Measurements from ENCODE around the gene APEH. TPM values are rescaled to one million over a fixed set of nuclear protein-coding genes. Genes with fewer than 3 reads are reported as not detected.

Gene APEH
- total RNA-seq, 1 donor from 2014 or later, result 150 TPM

DNA sequence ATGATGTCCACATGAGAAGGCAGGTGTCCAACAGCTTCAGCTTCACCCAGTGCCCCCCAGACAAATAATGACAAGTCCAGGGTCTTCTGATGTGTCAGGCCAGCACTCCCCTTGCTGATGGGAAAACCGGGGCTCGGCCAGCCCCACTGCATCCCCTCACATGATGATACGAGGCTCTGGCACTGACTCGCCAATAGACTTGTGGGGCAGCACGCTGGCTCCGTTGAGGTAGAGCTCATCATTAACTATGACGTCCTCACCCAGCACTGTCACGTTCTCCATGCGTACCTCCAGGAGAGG is 47.4 kb downstream of the APEH start:
- Mint-ChIP-seq H3K4me3 (peak overlapping the region; percentile 98), H3K36me3 (ENCODE audit: low read depth) (peaks cover 8% of the 10 kb centered on the region), H3K9me3 (no peaks in the 10 kb centered on the region), H3K4me1 (peaks cover 36% of the 10 kb centered on the region), H3K27ac (ENCODE audit: unreplicated experiment) (no peak overlapping the region), H3K27me3 (ENCODE audit: low read depth) (peaks cover 19% of the 10 kb centered on the region)
- DNase-seq (ENCODE audit: low read depth, low spot score), result no peak
- TF ChIP-seq, protein P1, sequence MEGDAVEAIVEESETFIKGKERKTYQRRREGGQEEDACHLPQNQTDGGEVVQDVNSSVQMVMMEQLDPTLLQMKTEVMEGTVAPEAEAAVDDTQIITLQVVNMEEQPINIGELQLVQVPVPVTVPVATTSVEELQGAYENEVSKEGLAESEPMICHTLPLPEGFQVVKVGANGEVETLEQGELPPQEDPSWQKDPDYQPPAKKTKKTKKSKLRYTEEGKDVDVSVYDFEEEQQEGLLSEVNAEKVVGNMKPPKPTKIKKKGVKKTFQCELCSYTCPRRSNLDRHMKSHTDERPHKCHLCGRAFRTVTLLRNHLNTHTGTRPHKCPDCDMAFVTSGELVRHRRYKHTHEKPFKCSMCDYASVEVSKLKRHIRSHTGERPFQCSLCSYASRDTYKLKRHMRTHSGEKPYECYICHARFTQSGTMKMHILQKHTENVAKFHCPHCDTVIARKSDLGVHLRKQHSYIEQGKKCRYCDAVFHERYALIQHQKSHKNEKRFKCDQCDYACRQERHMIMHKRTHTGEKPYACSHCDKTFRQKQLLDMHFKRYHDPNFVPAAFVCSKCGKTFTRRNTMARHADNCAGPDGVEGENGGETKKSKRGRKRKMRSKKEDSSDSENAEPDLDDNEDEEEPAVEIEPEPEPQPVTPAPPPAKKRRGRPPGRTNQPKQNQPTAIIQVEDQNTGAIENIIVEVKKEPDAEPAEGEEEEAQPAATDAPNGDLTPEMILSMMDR (conservative IDR thresholded peaks at IDR 0.05), result no peak

DNA sequence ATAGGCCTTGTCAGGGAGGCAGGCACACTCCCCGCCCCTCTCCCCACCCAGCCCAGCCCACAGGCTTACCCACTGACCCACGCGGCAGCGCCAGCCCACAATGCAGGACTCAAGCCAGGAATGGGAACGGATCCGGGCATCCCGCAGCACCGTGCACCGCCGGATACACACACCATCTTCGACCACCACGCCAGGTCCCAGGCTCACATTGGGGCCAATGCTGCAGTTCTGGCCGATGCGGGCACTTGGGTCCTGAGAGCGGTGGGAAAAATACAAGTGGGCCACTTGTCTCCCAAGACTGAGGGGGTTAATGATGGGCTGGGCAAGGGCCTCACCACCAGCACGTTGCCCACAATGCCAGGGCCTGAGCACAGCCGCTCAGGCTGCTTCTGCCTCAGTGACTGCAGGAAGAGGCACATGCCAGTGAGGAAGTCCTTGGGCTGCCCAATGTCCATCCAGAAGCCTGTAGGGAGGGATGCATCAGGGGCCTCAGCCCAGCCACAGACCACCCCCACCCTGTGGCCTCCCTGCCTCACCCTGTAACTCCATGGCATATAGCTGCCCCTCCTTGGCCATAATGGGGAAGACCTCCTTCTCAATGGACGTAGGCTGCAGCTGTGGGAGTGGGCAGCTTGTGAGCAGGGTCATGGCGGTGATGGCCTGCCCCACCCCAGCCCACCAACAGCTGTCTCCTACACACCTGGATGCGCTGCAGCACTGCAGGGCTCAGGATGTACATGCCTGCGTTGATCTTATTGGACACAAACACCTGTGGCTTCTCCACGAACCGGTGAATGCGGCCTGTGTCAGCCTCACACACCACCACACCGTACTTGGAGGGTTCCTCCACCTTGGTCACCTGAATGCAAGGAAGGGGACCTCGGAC is 48.0 kb downstream of the APEH start:
- H3K4me1 Mint-ChIP-seq, result peaks cover 36% of the 10 kb centered on the region
- TF ChIP-seq, protein P1 (conservative IDR thresholded peaks at IDR 0.05), result no peak
- DNase-seq (ENCODE audit: low read depth, low spot score), result no peak
- peaks cover 19% of the 10 kb centered on the region for H3K27me3 Mint-ChIP-seq (ENCODE audit: low read depth)
- no peak overlapping the region for H3K27ac Mint-ChIP-seq (ENCODE audit: unreplicated experiment)
- peaks cover 8% of the 10 kb centered on the region for H3K36me3 Mint-ChIP-seq (ENCODE audit: low read depth)
- H3K9me3 Mint-ChIP-seq, result no peaks in the 10 kb centered on the region
- peak overlapping the region; percentile 98 for H3K4me3 Mint-ChIP-seq

DNA sequence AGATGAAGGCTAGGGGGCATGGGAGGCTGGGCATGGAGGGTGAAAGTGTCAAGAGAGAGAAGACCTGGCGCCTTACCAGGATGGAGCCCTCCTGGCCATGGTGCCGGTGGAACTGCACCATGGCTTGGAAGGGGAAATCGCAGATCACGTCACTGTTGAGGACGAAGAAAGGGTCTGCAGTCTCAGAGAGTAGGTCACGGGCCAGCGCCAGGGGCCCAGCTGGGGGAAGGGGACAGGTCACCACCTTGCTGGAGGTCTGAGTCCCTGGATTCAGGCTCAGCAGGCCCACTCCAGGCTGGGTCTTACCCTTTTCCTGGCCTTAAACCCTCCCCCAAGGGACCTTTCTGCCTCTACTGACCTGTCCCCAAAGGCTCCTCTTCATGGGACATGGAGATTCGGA is 48.7 kb downstream of the APEH start:
- Mint-ChIP-seq H3K9me3 (no peaks in the 10 kb centered on the region), H3K36me3 (ENCODE audit: low read depth) (peaks cover 8% of the 10 kb centered on the region), H3K27me3 (ENCODE audit: low read depth) (peaks cover 19% of the 10 kb centered on the region), H3K27ac (ENCODE audit: unreplicated experiment) (peak overlapping the region; percentile 96), H3K4me1 (peaks cover 36% of the 10 kb centered on the region), H3K4me3 (peak overlapping the region; percentile 98)
- TF ChIP-seq, protein P1 (conservative IDR thresholded peaks at IDR 0.05), result no peak
- no peak for DNase-seq (ENCODE audit: low read depth, low spot score)

DNA sequence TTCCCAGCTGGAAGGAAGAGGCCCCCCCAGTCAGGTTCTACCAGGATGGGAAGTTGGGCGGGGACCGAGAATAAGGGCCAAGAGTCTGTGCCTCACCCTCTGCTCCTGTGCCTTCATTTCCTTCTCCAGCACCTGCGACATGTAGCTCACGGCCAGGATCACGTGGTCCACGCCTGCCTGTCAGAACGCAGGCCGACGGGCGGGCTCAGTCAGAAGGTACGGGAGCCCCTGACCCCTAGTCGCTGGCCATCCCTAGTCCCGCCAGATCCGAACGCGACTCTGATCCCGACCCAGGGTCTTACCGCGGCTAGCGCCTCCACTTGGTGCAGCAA is 49.1 kb downstream of the APEH start:
- H3K4me3 Mint-ChIP-seq, result peak overlapping the region; percentile 98
- TF ChIP-seq, protein P1 (conservative IDR thresholded peaks at IDR 0.05), result no peak
- peak overlapping the region; percentile 96 for H3K27ac Mint-ChIP-seq (ENCODE audit: unreplicated experiment)
- no peak for DNase-seq (ENCODE audit: low read depth, low spot score)
- H3K9me3 Mint-ChIP-seq, result no peaks in the 10 kb centered on the region
- peaks cover 19% of the 10 kb centered on the region for H3K27me3 Mint-ChIP-seq (ENCODE audit: low read depth)
- H3K4me1 Mint-ChIP-seq, result peaks cover 36% of the 10 kb centered on the region
- peaks cover 8% of the 10 kb centered on the region for H3K36me3 Mint-ChIP-seq (ENCODE audit: low read depth)

DNA sequence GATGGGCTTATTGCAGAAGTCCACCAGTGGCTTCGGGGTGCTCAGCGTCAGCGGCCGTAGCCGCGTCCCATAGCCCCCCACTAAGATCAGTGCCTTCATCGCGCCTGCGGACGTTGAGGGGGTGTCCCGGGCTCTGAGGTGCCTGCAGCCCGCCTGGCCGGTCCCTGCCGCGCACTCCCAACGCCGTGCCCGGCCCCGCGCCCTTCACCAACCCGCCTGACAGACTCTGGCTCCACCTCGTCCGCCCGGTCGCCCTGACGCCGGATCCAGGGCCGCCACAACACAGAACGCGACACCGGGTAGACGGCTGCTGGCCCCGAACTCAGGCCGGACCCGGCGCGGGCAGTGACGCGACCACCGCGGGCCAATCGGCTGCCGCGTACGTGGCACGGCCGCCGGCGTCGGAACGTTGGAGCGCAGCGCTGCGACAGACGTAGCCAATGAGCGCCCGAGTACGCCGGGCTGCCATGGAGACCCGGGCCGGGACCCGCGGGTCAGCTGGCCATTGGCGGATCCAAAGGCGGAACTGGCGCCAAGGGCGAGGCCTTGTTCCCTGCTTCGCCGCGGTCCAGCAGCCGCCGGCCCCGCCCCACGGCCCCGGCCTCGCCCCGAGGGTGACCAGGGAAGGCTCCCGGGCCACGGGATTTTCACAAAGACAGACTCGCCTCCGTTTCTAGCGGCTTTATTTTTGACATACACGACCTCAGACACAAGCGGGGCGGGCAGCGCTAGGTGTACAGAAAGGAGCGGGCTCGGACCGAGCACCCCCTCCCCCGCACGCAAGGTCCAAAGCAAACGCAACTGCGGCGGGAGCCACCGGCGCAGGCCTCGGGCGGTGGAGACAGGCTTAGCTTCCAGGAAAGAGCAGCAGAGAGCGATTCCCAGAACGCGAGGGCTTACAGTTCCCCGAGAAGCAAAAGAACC is 49.7 kb downstream of the APEH start, which contains the start of gene GMPPB:
Gene GMPPB, minus strand, starts transcription at position 324 of the 924 bp plus-strand sequence. Its CDS starts 225 bp downstream, at position 99.
- peak within 1 kb of the TSS; percentile 100 for H3K27ac Mint-ChIP-seq (ENCODE audit: unreplicated experiment)
- TF ChIP-seq, protein P1 (conservative IDR thresholded peaks at IDR 0.05), result no peak
- H3K4me3 Mint-ChIP-seq, result peak within 1 kb of the TSS; percentile 98
- H3K27me3 Mint-ChIP-seq (ENCODE audit: low read depth), result peaks cover 17% of the 10 kb centered on the region
- H3K9me3 Mint-ChIP-seq, result no peaks in the 10 kb centered on the region
- peaks cover 8% of the 10 kb centered on the region for H3K36me3 Mint-ChIP-seq (ENCODE audit: low read depth)
- DNase-seq (ENCODE audit: low read depth, low spot score), result peak; percentile 87
- H3K4me1 Mint-ChIP-seq, result peaks cover 31% of the 10 kb centered on the region

Data from neural crest cell (in vitro differentiated cells).